IMR-90 (cell line): ENCODE data around the gene PCED1A.

Experiments
- BHLHE40 ChIP-seq: fragments of 150-350 bp; IDR thresholded peaks from 2 replicates; pipeline ENCODE4 v1.6.1; 2016; ENCODE audit warnings: mild to moderate bottlenecking, low read depth, low read length
- CTCF ChIP-seq: conservative IDR thresholded peaks from 2 replicates; pipeline ENCODE4 v1.5.1; 2012; ENCODE audit warnings: mild to moderate bottlenecking, low read depth, low read length, improper control_type of control experiment
- FOS ChIP-seq: fragments of 150-350 bp; IDR thresholded peaks from 2 replicates; pipeline ENCODE4 v1.6.1; 2016; ENCODE audit warnings: low read depth, low read length
- MAZ ChIP-seq: IDR thresholded peaks from 2 replicates; pipeline ENCODE4 v1.6.1; 2012; ENCODE audit warnings: low read depth, mild to moderate bottlenecking, low read length, improper control_type of control experiment, moderate library complexity, borderline replicate concordance
- NFE2L2 ChIP-seq: fragments of 150-350 bp; IDR thresholded peaks from 2 replicates; pipeline ENCODE4 v1.6.1; 2016; ENCODE audit warnings: low read depth, mild to moderate bottlenecking, low read length
- POLR2A ChIP-seq: IDR thresholded peaks from 2 replicates; pipeline ENCODE4 v1.6.1; 2012; ENCODE audit warnings: mild to moderate bottlenecking, low read depth, low read length
- RAD21 ChIP-seq: IDR thresholded peaks from 2 replicates; pipeline ENCODE4 v1.6.1; 2012; ENCODE audit warnings: low read length, improper control_type of control experiment
- SMC3 ChIP-seq: fragments of 150-350 bp; IDR thresholded peaks from 2 replicates; pipeline ENCODE4 v1.6.1; 2016; ENCODE audit warnings: low read depth, mild to moderate bottlenecking, antibody characterized with exemption, low read length, moderate library complexity
- USF2 ChIP-seq: fragments of 150-350 bp; IDR thresholded peaks from 2 replicates; pipeline ENCODE4 v1.6.1; 2017; ENCODE audit warnings: mild to moderate bottlenecking, antibody characterized with exemption, low read length, low read depth

- TF ChIP-seq CTCF (no peak), RAD21 (no peak), POLR2A (no peak), FOS (no peak), SMC3 (no peak), BHLHE40 (no peak), MAZ (no peak), USF2 (no peak), NFE2L2 (no peak)
Measured at GRCh38 chr20:2804041-2804828, 36.2 kb downstream of the PCED1A start.
